Right ventricle myocardium superior (tissue), 1 donor: ENCODE measurements around the gene HOXA3. TPM values are rescaled to one million over a fixed set of nuclear protein-coding genes. Genes with fewer than 3 reads are reported as not detected.

Experiments
- ATAC-seq: fragments of 200-7000 bp; cut with Tn5 transposase; one replicate; pipeline ENCODE4 v1.9.1; 2020; ENCODE audit warnings: mild to moderate bottlenecking; ENCODE audit not compliant: poor library complexity
- DNase-seq: peaks from one replicate; pipeline ENCODE4 v3.0.0-alpha.2; 2020
- intact Hi-C: fragments of 100-400 bp; cut with DNase I; formaldehyde crosslinking; loops from one replicate; pipeline ENCODE4 v1.11.2; 2022
- total RNA-seq: library from RNA; stranded (reverse); fragmentation: NEBNext Ultra II Directional; extraction: Animal tissue kit (Norgen Biotek cat#: 25700); gene quantifications from one replicate; pipeline ENCODE4 v1.2.1, GENCODE V29; 2021
- donor health status: DM: no; HTN: yes; CAD: no; lungs with severe emphysema.

The HOXA3 gene
- total RNA-seq, 1 donor from 2014 or later, result 0.35 TPM

GRCh38 chr7:27093184-27093895 lies 59.0 kb downstream of the HOXA3 start:
- intact Hi-C loops, result no loop called here
- DNase-seq (no peak), ATAC-seq (no peak)

- DNase-seq (no peak), ATAC-seq (no peak)
- intact Hi-C loops, result no loop called here
Measured at GRCh38 chr7:27092819-27093110, 59.6 kb downstream of the HOXA3 start.

GRCh38 chr7:27091941-27092818 lies 60.2 kb downstream of the HOXA3 start:
- intact Hi-C loops, result no loop called here
- no peak for ATAC-seq
- DNase-seq, result no peak

GRCh38 chr7:27091105-27091504 lies 61.3 kb downstream of the HOXA3 start:
- intact Hi-C loops, result no loop called here
- ATAC-seq (no peak), DNase-seq (no peak)

- no peak for DNase-seq
- intact Hi-C loops, result no loop called here
- ATAC-seq, result no peak
Measured at GRCh38 chr7:27088002-27088922, 64.1 kb downstream of the HOXA3 start.

GRCh38 chr7:27083646-27084045 lies 68.7 kb downstream of the HOXA3 start:
- intact Hi-C loops, result no loop called here
- ATAC-seq, result no peak
- DNase-seq, result no peak

GRCh38 chr7:27082171-27082570 lies 70.2 kb downstream of the HOXA3 start:
- DNase-seq (no peak), ATAC-seq (no peak)
- intact Hi-C loops, result no loop called here

- DNase-seq (no peak), ATAC-seq (no peak)
Measured at GRCh38 chr7:27080844-27081436, 71.4 kb downstream of the HOXA3 start.

GRCh38 chr7:27079234-27079975 lies 73.0 kb downstream of the HOXA3 start:
- DNase-seq (no peak), ATAC-seq (no peak)
- intact Hi-C loops, result no loop called here

More at GRCh38 chr7:27080844-27081436, 71.4 kb downstream of the HOXA3 start:
- intact Hi-C loops, result no loop called here

- ATAC-seq, result no peak
- intact Hi-C loops, result no loop called here
Measured at GRCh38 chr7:27078616-27079233, 73.7 kb downstream of the HOXA3 start.

GRCh38 chr7:27073076-27073475 lies 79.3 kb downstream of the HOXA3 start:
- DNase-seq (no peak), ATAC-seq (no peak)
- intact Hi-C loops, result no loop called here

More at GRCh38 chr7:27078616-27079233, 73.7 kb downstream of the HOXA3 start:
- DNase-seq, result no peak

GRCh38 chr7:27071622-27072390 lies 80.6 kb downstream of the HOXA3 start:
- intact Hi-C loops, result no loop called here
- DNase-seq, result no peak
- no peak for ATAC-seq

GRCh38 chr7:27068259-27068658 lies 84.1 kb downstream of the HOXA3 start:
- DNase-seq (no peak), ATAC-seq (no peak)
- intact Hi-C loops, result no loop called here

GRCh38 chr7:27066148-27066547 lies 86.2 kb downstream of the HOXA3 start:
- ATAC-seq (no peak), DNase-seq (no peak)
- intact Hi-C loops, result no loop called here

- DNase-seq (no peak), ATAC-seq (no peak)
- intact Hi-C loops, result no loop called here
Measured at GRCh38 chr7:27065709-27066108, 86.7 kb downstream of the HOXA3 start.

GRCh38 chr7:27064661-27065060 lies 87.7 kb downstream of the HOXA3 start:
- ATAC-seq (no peak), DNase-seq (no peak)
- intact Hi-C loops, result no loop called here

- ATAC-seq (no peak), DNase-seq (no peak)
- intact Hi-C loops, result no loop called here
Measured at GRCh38 chr7:27064159-27064558, 88.2 kb downstream of the HOXA3 start.
